Liver (tissue), 3 donors: ENCODE measurements around the gene SLC25A29.

Experiments
- EGR1 ChIP-seq, 2 donors: IDR thresholded peaks; 2 replicates each; pipeline ENCODE4 v1.6.1; 2016 to 2018; ENCODE audit warnings: antibody characterized with exemption in 2 of 2, low read depth in 2 of 2
- FOXA1 ChIP-seq: IDR thresholded peaks from 2 replicates; pipeline ENCODE4 v1.6.1; 2016; ENCODE audit warnings: antibody characterized with exemption
- FOXA2 ChIP-seq: IDR thresholded peaks from 2 replicates; pipeline ENCODE4 v1.6.1; 2016; ENCODE audit warnings: antibody characterized with exemption
- GABPA ChIP-seq, 2 donors: IDR thresholded peaks in 1 of 2; conservative IDR thresholded peaks in 1 of 2; 2 replicates each; pipeline ENCODE4 v1.6.1; 2016; ENCODE audit warnings: antibody characterized with exemption in 2 of 2, mild to moderate bottlenecking in 1 of 2, moderate library complexity in 1 of 2
- HNF4A ChIP-seq, 2 donors: conservative IDR thresholded peaks; 2 replicates each; pipeline ENCODE4 v1.6.1; 2016; ENCODE audit warnings: antibody characterized with exemption in 2 of 2, mild to moderate bottlenecking in 2 of 2
- JUND ChIP-seq, 2 donors: IDR thresholded peaks; 2 replicates each; pipeline ENCODE4 v1.6.1; 2016; ENCODE audit warnings: antibody characterized with exemption in 2 of 2
- RXRA ChIP-seq, 2 donors: IDR thresholded peaks; 2 replicates each; pipeline ENCODE4 v1.6.1; 2017 to 2018; ENCODE audit warnings: antibody characterized with exemption in 2 of 2, mild to moderate bottlenecking in 1 of 2
- SP1 ChIP-seq: IDR thresholded peaks from 2 replicates; pipeline ENCODE4 v1.6.1; 2018; ENCODE audit warnings: antibody characterized with exemption, mild to moderate bottlenecking
- TF ChIP-seq, protein P1 (sequence below): IDR thresholded peaks from 2 replicates; pipeline ENCODE4 v1.6.1; 2016; ENCODE audit warnings: antibody characterized with exemption, mild to moderate bottlenecking
- TF ChIP-seq, protein P2 (sequence below): fragments of 150-350 bp; IDR thresholded peaks from 2 replicates; pipeline ENCODE4 v1.5.1; 2017; ENCODE audit warnings: improper control_type of control experiment, low read depth, low read length; ENCODE audit not compliant: missing input control
- TF ChIP-seq, protein P3 (sequence below): IDR thresholded peaks from 2 replicates; pipeline ENCODE4 v1.6.1; 2016; ENCODE audit warnings: antibody characterized with exemption
- TF ChIP-seq, protein P4 (sequence below): IDR thresholded peaks from 2 replicates; pipeline ENCODE4 v1.6.1; 2016; ENCODE audit warnings: antibody characterized with exemption
- TF ChIP-seq, protein P5 (sequence below): IDR thresholded peaks from 2 replicates; pipeline ENCODE4 v1.6.1; 2016; ENCODE audit warnings: antibody characterized with exemption
- donor health status: healthy.
- donor health status: healthy.

DNA sequence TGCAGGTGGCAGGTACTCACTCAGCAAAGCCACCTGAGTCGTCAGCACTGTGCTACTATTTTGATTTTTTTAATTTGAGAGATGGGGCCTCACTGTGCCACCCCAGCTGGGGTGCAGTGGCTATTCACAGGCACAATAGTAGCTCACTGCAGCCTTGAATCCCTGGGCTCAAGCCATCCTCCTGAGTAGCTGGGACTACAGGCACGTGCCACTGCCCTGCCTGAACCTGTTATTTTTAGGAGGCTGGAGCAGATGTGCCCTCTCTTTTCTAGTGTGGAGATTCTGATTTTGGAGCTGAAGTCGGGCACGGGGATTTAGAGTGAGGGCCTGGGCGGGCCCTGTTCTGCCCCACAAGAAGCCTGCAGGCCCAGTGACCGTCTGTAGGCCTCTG lies 34.2 kb upstream of the SLC25A29 start:
- TF ChIP-seq GABPA (IDR thresholded peaks at IDR 0.05 in 1 of 2, conservative IDR thresholded peaks at IDR 0.05 in 1 of 2) = no peak
- TF ChIP-seq, protein P1, sequence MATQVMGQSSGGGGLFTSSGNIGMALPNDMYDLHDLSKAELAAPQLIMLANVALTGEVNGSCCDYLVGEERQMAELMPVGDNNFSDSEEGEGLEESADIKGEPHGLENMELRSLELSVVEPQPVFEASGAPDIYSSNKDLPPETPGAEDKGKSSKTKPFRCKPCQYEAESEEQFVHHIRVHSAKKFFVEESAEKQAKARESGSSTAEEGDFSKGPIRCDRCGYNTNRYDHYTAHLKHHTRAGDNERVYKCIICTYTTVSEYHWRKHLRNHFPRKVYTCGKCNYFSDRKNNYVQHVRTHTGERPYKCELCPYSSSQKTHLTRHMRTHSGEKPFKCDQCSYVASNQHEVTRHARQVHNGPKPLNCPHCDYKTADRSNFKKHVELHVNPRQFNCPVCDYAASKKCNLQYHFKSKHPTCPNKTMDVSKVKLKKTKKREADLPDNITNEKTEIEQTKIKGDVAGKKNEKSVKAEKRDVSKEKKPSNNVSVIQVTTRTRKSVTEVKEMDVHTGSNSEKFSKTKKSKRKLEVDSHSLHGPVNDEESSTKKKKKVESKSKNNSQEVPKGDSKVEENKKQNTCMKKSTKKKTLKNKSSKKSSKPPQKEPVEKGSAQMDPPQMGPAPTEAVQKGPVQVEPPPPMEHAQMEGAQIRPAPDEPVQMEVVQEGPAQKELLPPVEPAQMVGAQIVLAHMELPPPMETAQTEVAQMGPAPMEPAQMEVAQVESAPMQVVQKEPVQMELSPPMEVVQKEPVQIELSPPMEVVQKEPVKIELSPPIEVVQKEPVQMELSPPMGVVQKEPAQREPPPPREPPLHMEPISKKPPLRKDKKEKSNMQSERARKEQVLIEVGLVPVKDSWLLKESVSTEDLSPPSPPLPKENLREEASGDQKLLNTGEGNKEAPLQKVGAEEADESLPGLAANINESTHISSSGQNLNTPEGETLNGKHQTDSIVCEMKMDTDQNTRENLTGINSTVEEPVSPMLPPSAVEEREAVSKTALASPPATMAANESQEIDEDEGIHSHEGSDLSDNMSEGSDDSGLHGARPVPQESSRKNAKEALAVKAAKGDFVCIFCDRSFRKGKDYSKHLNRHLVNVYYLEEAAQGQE = no peak
- TF ChIP-seq, protein P2, sequence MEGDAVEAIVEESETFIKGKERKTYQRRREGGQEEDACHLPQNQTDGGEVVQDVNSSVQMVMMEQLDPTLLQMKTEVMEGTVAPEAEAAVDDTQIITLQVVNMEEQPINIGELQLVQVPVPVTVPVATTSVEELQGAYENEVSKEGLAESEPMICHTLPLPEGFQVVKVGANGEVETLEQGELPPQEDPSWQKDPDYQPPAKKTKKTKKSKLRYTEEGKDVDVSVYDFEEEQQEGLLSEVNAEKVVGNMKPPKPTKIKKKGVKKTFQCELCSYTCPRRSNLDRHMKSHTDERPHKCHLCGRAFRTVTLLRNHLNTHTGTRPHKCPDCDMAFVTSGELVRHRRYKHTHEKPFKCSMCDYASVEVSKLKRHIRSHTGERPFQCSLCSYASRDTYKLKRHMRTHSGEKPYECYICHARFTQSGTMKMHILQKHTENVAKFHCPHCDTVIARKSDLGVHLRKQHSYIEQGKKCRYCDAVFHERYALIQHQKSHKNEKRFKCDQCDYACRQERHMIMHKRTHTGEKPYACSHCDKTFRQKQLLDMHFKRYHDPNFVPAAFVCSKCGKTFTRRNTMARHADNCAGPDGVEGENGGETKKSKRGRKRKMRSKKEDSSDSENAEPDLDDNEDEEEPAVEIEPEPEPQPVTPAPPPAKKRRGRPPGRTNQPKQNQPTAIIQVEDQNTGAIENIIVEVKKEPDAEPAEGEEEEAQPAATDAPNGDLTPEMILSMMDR = no peak
- TF ChIP-seq FOXA1 = no peak
- TF ChIP-seq, protein P3, sequence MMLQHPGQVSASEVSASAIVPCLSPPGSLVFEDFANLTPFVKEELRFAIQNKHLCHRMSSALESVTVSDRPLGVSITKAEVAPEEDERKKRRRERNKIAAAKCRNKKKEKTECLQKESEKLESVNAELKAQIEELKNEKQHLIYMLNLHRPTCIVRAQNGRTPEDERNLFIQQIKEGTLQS = no peak
- no peak for TF ChIP-seq JUND (IDR thresholded peaks at IDR 0.05)
- TF ChIP-seq FOXA2 = no peak
- TF ChIP-seq RXRA (IDR thresholded peaks at IDR 0.05) = no peak
- no peak for TF ChIP-seq SP1
- TF ChIP-seq, protein P4, sequence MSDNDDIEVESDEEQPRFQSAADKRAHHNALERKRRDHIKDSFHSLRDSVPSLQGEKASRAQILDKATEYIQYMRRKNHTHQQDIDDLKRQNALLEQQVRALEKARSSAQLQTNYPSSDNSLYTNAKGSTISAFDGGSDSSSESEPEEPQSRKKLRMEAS = no peak
- no peak for TF ChIP-seq HNF4A (conservative IDR thresholded peaks at IDR 0.05)
- no peak for TF ChIP-seq EGR1 (IDR thresholded peaks at IDR 0.05; ENCODE audit: low read depth in 2 of 2)
- TF ChIP-seq, protein P5, sequence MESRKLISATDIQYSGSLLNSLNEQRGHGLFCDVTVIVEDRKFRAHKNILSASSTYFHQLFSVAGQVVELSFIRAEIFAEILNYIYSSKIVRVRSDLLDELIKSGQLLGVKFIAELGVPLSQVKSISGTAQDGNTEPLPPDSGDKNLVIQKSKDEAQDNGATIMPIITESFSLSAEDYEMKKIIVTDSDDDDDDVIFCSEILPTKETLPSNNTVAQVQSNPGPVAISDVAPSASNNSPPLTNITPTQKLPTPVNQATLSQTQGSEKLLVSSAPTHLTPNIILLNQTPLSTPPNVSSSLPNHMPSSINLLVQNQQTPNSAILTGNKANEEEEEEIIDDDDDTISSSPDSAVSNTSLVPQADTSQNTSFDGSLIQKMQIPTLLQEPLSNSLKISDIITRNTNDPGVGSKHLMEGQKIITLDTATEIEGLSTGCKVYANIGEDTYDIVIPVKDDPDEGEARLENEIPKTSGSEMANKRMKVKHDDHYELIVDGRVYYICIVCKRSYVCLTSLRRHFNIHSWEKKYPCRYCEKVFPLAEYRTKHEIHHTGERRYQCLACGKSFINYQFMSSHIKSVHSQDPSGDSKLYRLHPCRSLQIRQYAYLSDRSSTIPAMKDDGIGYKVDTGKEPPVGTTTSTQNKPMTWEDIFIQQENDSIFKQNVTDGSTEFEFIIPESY = no peak
